ENCODE data around the gene MATK.

- TF ChIP-seq POLR2A (IDR thresholded peaks at IDR 0.05): no peak
- TF ChIP-seq, protein P1, sequence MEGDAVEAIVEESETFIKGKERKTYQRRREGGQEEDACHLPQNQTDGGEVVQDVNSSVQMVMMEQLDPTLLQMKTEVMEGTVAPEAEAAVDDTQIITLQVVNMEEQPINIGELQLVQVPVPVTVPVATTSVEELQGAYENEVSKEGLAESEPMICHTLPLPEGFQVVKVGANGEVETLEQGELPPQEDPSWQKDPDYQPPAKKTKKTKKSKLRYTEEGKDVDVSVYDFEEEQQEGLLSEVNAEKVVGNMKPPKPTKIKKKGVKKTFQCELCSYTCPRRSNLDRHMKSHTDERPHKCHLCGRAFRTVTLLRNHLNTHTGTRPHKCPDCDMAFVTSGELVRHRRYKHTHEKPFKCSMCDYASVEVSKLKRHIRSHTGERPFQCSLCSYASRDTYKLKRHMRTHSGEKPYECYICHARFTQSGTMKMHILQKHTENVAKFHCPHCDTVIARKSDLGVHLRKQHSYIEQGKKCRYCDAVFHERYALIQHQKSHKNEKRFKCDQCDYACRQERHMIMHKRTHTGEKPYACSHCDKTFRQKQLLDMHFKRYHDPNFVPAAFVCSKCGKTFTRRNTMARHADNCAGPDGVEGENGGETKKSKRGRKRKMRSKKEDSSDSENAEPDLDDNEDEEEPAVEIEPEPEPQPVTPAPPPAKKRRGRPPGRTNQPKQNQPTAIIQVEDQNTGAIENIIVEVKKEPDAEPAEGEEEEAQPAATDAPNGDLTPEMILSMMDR (IDR thresholded peaks at IDR 0.05): no peak
- TF ChIP-seq POLR2AphosphoS5 (IDR thresholded peaks at IDR 0.05): no peak
Measured at GRCh38 chr19:3745363-3746045, 40.7 kb downstream of the MATK start.
